ENCODE data around the gene EHMT2. TPM values are rescaled to one million over a fixed set of nuclear protein-coding genes. Genes with fewer than 3 reads are reported as not detected.
"Not testable (repeated sequence)": the region's sequence is repeated elsewhere in the genome, so short reads cannot be mapped to it uniquely, and the experiment has no call there.

Gene EHMT2
- total and polyA plus RNA-seq, 8 donors: 13.4 to 55.8 (median 20.6) TPM

DNA sequence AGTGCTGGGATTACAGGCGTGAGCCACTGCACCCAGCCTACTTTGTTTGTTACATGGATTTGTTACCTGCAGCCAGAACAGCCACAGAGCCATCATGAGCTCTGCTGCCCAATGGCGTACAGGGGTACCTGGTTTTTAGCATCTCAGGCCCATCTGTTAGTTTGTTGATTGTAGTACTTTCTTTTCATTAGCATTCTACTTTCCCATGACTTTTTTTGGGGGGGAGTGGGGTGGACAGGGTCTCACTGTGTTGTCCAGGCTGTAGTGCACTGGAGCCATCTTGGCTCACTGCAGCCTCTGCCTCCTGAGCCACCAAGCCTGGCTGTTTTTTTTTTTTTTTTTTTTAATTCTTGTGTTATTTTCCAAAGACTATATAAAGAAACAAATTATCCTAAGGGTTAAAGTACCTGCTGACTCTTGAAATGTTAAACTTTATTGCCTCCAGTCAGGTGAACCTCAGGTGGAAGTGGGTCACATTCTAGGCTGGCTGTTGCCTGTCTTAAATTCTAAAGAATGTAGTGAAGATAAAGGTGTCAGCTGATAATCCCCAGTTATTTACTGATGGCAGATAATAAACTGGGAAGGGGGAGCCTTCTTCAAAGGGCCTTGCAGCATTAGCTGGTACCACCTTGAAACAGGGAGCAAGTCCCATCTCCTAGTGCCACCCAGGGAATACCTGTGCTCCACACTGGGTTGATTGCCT, 50.1 kb downstream of the EHMT2 start:
- TF ChIP-seq, protein P1, sequence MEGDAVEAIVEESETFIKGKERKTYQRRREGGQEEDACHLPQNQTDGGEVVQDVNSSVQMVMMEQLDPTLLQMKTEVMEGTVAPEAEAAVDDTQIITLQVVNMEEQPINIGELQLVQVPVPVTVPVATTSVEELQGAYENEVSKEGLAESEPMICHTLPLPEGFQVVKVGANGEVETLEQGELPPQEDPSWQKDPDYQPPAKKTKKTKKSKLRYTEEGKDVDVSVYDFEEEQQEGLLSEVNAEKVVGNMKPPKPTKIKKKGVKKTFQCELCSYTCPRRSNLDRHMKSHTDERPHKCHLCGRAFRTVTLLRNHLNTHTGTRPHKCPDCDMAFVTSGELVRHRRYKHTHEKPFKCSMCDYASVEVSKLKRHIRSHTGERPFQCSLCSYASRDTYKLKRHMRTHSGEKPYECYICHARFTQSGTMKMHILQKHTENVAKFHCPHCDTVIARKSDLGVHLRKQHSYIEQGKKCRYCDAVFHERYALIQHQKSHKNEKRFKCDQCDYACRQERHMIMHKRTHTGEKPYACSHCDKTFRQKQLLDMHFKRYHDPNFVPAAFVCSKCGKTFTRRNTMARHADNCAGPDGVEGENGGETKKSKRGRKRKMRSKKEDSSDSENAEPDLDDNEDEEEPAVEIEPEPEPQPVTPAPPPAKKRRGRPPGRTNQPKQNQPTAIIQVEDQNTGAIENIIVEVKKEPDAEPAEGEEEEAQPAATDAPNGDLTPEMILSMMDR (IDR thresholded peaks at IDR 0.05): no peak
- Histone ChIP-seq H3K27ac (no peak overlapping the region), H3K27me3 (no peaks in the 10 kb centered on the region), H3K4me1 (no peaks in the 10 kb centered on the region), H3K4me3 (no peak overlapping the region), H3K9me3 (no peaks in the 10 kb centered on the region), H3K36me3 (no peaks in the 10 kb centered on the region)
- intact Hi-C loops (cut with DNase I): no loop called here
- WGBS, 2 donors: 82 to 88% methylated on average over 2 of the region's 2 CpGs
- ATAC-seq (no peak), DNase-seq (no peak), FAIRE-seq (no peak)

GRCh38 chr6:31844507-31844906, 53.0 kb downstream of the EHMT2 start:
- DNase-seq (no peak), ATAC-seq (peak in 2 of 4 donors; percentile 26 to 33), FAIRE-seq (no peak)
- intact Hi-C loops (cut with DNase I): no loop called here
- no peaks in the 10 kb centered on the region for H3K27me3 ChIP-seq
- WGBS, 2 donors: 87 to 89% methylated on average over 3 of the region's 3 CpGs
- H3K9me3 ChIP-seq: no peaks in the 10 kb centered on the region
- no peak overlapping the region for H3K4me3 ChIP-seq
- H3K4me1 ChIP-seq: no peaks in the 10 kb centered on the region
- no peak overlapping the region for H3K27ac ChIP-seq
- H3K36me3 ChIP-seq: peaks cover 0 to 4% (median 0%) of the 10 kb centered on the region in 3 donors
- TF ChIP-seq, protein P1 (IDR thresholded peaks at IDR 0.05): no peak

DNA sequence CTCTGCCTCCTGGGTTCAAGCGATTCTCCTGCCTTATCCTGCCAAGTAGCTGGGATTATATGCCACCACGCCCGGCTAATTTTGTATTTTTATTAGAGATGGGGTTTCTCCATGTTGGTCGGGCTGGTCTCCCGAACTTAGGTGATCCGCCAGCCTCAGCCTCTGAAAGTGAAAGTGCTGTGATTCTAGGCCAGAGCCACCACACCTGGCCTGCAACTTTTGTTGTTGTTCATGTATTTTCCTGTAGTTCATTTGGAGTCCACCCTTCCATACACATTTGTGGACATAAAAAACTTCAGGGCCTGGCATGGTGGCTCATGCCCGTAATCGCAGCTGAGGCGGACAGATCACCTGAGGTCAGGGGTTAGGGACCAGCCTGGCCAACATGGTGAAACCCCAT, 55.4 kb downstream of the EHMT2 start:
- Histone ChIP-seq H3K9me3 (no peaks in the 10 kb centered on the region), H3K36me3 (peaks cover 0 to 16% (median 9%) of the 10 kb centered on the region in 3 donors), H3K27me3 (no peaks in the 10 kb centered on the region), H3K4me3 (no peak overlapping the region), H3K27ac (no peak overlapping the region), H3K4me1 (peaks cover 10 to 16% (median 14%) of the 10 kb centered on the region in 3 donors)
- 90 to 92% methylated on average over 9 of the region's 9 CpGs for WGBS, 2 donors
- intact Hi-C loops (cut with DNase I): no loop called here
- TF ChIP-seq, protein P1 (IDR thresholded peaks at IDR 0.05): no peak
- DNase-seq (no peak), ATAC-seq (no peak), FAIRE-seq (no peak)

DNA sequence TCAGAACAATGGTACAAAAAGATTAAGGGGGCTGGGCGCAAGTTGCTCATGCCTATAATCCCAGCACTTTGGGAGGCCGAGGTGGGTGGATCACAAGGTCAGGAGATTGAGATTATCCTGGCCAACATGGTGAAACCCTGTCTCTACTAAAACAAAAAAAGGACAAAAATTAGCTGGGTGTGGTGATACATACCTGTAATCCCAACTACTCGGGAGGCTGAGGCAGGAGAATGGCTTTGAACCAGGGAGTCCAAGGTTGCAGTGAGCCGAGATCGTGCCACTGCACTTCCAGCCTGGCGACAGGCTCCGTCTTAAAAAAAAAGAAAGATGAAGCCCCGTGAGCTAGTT, 57.7 kb downstream of the EHMT2 start:
- not testable (repeated sequence) for ATAC-seq, H3K27ac ChIP-seq, FAIRE-seq, H3K27me3 ChIP-seq, H3K9me3 ChIP-seq, DNase-seq, H3K4me3 ChIP-seq
- H3K36me3 ChIP-seq: peaks cover 0 to 16% (median 9%) of the 10 kb centered on the region in 3 donors
- WGBS, 2 donors: 89 to 95% methylated on average over 8 of the region's 8 CpGs
- H3K4me1 ChIP-seq: peaks cover 12 to 27% (median 14%) of the 10 kb centered on the region in 3 donors
- intact Hi-C loops (cut with DNase I): loop anchor here in 1 of 3 donors (10.0 kb wide), 1 partner anchor 65 kb away; the partner anchor contains the start of gene VWA7

- no peak for FAIRE-seq
- H3K27me3 ChIP-seq: no peaks in the 10 kb centered on the region
- H3K4me3 ChIP-seq: no peak overlapping the region
- no peak for DNase-seq
- no peak overlapping the region for H3K27ac ChIP-seq
- TF ChIP-seq, protein P1 (IDR thresholded peaks at IDR 0.05): no peak
- intact Hi-C loops (cut with DNase I): loop anchor here in 1 of 3 donors (10.0 kb wide), 1 partner anchor 64 kb away; the partner anchor contains the start of gene VWA7
- ATAC-seq: no peak
- peaks cover 0 to 16% (median 9%) of the 10 kb centered on the region in 3 donors for H3K36me3 ChIP-seq
- WGBS, 2 donors: 96 to 98% methylated on average over 3 of the region's 3 CpGs
- no peaks in the 10 kb centered on the region for H3K9me3 ChIP-seq
- H3K4me1 ChIP-seq: peaks cover 12 to 27% (median 14%) of the 10 kb centered on the region in 3 donors
Measured at GRCh38 chr6:31838968-31839367, 58.5 kb downstream of the EHMT2 start.

- peaks cover 0 to 16% (median 9%) of the 10 kb centered on the region in 3 donors for H3K36me3 ChIP-seq
- not testable (repeated sequence) for H3K27ac ChIP-seq, ATAC-seq, H3K9me3 ChIP-seq, FAIRE-seq, H3K27me3 ChIP-seq, DNase-seq
- H3K4me1 ChIP-seq: peaks cover 12 to 27% (median 14%) of the 10 kb centered on the region in 3 donors
- 87 to 88% methylated on average over 9 of the region's 9 CpGs for WGBS, 2 donors
- H3K4me3 ChIP-seq: peak overlapping the region in 1 of 4 donors; percentile 54
- intact Hi-C loops (cut with DNase I): loop anchor here in 1 of 3 donors (10.0 kb wide), 1 partner anchor 63 kb away; the partner anchor contains the start of gene VWA7
Measured at GRCh38 chr6:31838114-31838553, 59.4 kb downstream of the EHMT2 start.

Data from pancreas (tissue), 10 donors.